ENCODE data around the gene CEACAM16. TPM values are rescaled to one million over a fixed set of nuclear protein-coding genes. Genes with fewer than 3 reads are reported as not detected.
A peak's percentile ranks its signal among the peaks of the same experiment; 100 is the strongest.

The CEACAM16 gene
- total and polyA plus RNA-seq, 10 of the 15 experiments (the other 5 are each of a cell fraction or from before 2014, with no cell fraction given): not detected

GRCh38 chr19:44747739-44748425 lies 48.9 kb downstream of the CEACAM16 start (continued):
- TF ChIP-seq MTA3 (IDR thresholded peaks at IDR 0.05; ENCODE audit: borderline replicate concordance, low read length): no peak
- no peak for TF ChIP-seq YY1 (IDR thresholded peaks at IDR 0.05; ENCODE audit: low read depth, low read length)
- TF ChIP-seq SMAD1 (IDR thresholded peaks at IDR 0.05; ENCODE audit: low read depth, partially characterized antibody): peak; percentile 27
- TF ChIP-seq TCF7 (IDR thresholded peaks at IDR 0.05; ENCODE audit: borderline replicate concordance): no peak
- TF ChIP-seq ZNF622 (IDR thresholded peaks at IDR 0.05): no peak
- no peak for TF ChIP-seq SUPT20H (IDR thresholded peaks at IDR 0.05; ENCODE audit: borderline replicate concordance, control insufficient read depth, low read depth, low read length)
- TF ChIP-seq MXI1 (IDR thresholded peaks at IDR 0.05; ENCODE audit: low read depth, low read length): no peak
- TF ChIP-seq PKNOX1 (IDR thresholded peaks at IDR 0.05): peak; percentile 38; the same call in 1 of the 2 replicates
- no peak for TF ChIP-seq GATAD2B (conservative IDR thresholded peaks at IDR 0.05; ENCODE audit: low read depth)
- no peak for TF ChIP-seq NR2F1 (conservative IDR thresholded peaks at IDR 0.05)
- no peak for TF ChIP-seq RUNX3 (IDR thresholded peaks at IDR 0.05; ENCODE audit: low read length)
- TF ChIP-seq USF2 (IDR thresholded peaks at IDR 0.05; ENCODE audit: borderline replicate concordance, low read depth, low read length): no peak
- TF ChIP-seq FOXM1 (IDR thresholded peaks at IDR 0.05; ENCODE audit: low read depth, low read length): no peak
- no peak for TF ChIP-seq EED (IDR thresholded peaks at IDR 0.05; ENCODE audit: low read depth)
- TF ChIP-seq WRNIP1 (IDR thresholded peaks at IDR 0.05; ENCODE audit: borderline replicate concordance, low read depth, low read length): no peak
- TF ChIP-seq CREB1 (IDR thresholded peaks at IDR 0.05; ENCODE audit: low read depth): no peak
- peak; percentile 52; the same call in 1 of the 2 replicates for TF ChIP-seq NBN (IDR thresholded peaks at IDR 0.05)
- no peak for TF ChIP-seq CREM (IDR thresholded peaks at IDR 0.05; ENCODE audit: low read depth)
- no peak for TF ChIP-seq ZBTB11 (CRISPR knock-in tag; IDR thresholded peaks at IDR 0.05)
- TF ChIP-seq CUX1 (IDR thresholded peaks at IDR 0.05; ENCODE audit: insufficient replicate concordance, low read depth, low read length): no peak
- TF ChIP-seq HDAC6 (IDR thresholded peaks at IDR 0.05; ENCODE audit: unreplicated experiment): no peak
- no peak for TF ChIP-seq ATF7 (IDR thresholded peaks at IDR 0.05; ENCODE audit: low read depth)

All from GM12878 (cell line).